HG02852 (cell line): Measurements from ENCODE around the gene SIK2.
"Not testable (repeated sequence)": the region's sequence is repeated elsewhere in the genome, so short reads cannot be mapped to it uniquely, and the experiment has no call there.

Experiments used
- ATAC-seq: cut with Tn5 transposase; IDR thresholded peaks from one replicate; pipeline ENCODE4 v1.9.1; 2021; ENCODE audit warnings: mild to moderate bottlenecking, moderate library complexity; ENCODE audit not compliant: unreplicated experiment

Gene SIK2

GRCh38 chr11:111655924-111656323 is 53.7 kb downstream of the SIK2 start:
- no peak for ATAC-seq

GRCh38 chr11:111657905-111658304 is 55.7 kb downstream of the SIK2 start:
- not testable (repeated sequence) for ATAC-seq

- not testable (repeated sequence) for ATAC-seq
These were observed 56.2 kb downstream of the SIK2 start for GRCh38 chr11:111658493-111658892.

DNA sequence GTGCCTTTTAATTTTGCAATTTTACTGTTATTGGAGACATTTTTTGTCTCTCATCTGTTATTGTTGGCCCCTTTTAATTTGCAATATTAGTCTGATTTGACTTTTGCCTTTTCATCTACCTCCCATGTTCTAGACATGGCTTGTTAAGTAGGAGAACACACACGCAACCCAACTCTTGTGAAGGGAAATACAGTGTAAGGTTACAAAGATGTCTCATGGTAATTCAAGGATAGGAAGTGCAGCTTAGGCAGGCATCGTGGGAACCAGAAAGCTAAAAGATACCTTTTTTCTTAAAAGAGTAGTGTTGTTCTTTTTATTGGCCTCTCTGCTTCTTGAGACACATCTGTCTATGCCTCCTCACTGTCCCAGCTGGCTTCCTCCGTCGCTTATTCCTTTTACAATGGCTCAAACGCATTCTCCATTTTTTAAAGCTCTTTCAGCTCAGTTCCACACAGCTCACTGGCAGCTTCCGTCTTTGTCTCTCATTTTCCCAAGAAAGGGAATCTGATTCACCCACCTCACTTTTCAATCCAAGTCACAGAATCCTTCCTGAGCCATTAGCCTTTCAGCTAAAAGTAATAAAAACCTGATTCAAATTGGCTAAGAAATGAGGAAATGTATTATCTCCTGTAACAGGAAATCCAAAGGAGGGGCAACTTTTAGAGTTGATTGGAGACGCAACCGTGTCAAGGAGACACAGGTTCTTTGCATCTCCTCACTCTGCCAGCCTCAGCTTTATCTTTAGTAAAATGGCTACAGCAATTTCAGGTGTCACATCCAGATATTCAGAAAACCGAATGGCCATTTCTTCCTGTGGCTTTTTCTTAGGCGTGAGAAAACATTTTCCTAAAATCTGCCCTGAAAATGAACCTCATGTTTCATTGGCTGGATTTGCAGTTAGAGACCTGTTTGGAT is 57.2 kb downstream of the SIK2 start:
- no peak for ATAC-seq

DNA sequence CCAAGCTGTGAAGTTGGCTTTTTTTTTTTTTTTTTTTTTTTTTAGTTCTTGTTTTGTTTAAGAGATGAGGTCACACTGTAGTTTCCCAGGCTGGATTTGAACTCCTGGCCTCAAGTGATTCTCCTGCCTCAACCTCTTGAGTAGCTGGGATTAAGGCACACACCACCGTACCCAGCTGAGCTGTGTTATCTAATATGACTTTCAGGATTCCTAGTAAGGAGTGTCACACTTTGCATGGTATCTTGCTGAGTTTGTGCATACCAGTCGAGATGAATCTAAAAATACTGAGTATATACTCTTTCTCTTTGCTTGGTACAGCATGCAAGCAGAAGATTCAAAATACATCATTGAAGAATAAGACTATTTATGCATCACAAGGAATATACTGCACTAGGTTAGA is 58.6 kb downstream of the SIK2 start:
- ATAC-seq, result no peak

GRCh38 chr11:111663820-111664219 is 61.6 kb downstream of the SIK2 start:
- no peak for ATAC-seq

DNA sequence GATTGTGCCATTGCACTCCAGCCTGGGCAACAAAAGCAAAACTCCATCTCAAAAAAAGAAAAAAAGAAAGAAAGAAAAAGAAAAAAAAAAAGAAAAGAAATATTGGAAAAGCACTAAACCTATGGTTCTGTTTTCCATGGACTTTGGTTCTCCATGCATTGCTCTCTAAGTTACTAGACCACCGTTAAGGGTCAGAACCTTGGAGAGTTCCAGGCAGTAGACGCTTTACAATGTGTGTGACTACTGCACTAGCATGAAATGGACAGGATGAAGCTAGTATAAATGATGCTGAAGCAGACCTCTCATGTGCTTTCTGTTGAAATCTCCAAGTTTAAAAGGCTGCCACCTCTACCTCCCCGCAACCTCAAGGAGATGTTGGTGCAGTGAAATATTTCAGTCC is 63.5 kb downstream of the SIK2 start:
- no peak for ATAC-seq

DNA sequence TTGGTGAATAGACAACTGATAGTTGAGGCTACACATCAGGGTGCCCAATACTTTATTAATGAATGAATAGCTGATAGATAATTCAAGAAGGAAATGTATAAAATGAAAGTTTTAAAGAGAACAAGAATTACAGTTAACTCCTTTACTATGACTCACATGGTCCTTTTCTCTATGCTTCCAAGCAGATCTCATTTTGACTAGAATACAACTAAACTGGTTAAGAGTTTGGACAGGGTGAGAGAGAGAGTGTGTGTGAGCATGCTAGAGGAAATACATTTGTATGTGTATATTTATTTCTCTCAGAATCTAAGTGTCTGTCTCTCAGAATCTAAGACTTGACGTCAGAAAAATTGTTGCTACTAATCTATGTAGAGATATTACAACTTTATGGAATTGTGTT is 66.7 kb downstream of the SIK2 start:
- ATAC-seq, result no peak

DNA sequence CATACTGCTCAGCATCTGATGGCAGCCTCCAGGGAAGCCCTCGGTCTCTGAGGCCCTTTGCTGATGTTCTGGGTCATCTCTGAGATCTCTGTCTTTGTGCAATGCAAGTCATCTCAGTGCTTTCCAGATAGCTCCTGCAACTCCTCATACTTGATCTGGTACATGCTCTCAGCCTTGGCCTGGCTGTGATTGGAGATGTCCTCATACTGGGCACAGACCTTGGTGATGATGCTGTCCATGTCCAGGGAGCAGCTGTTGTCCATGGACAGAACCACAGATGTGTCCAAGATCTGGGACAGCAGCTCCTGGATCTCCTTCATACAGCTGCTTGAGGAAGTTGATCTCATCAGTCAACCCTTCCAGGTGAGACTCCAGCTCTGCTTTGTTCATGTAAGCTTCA is 69.1 kb downstream of the SIK2 start:
- no peak for ATAC-seq

DNA sequence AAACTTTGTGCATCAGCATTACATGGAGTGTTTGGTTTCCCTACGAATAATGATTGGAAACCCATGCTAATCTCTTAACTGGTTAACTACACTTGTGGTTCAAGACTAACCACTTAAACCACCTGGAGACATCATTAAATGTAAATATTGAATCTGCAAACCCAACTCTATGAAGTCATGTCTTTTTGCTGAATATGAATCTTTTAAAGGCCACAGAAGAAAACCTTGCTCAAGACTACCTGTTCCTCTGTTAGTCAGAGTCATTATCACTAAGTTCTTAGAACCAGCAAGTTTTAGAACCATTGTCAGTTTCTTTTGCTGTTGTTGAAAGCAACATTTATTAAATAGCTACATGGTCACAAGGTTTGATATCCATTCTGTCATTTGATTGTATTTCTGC is 70.7 kb downstream of the SIK2 start:
- ATAC-seq, result no peak

- no peak for ATAC-seq
These were observed 72.7 kb downstream of the SIK2 start for GRCh38 chr11:111674941-111675340.

DNA sequence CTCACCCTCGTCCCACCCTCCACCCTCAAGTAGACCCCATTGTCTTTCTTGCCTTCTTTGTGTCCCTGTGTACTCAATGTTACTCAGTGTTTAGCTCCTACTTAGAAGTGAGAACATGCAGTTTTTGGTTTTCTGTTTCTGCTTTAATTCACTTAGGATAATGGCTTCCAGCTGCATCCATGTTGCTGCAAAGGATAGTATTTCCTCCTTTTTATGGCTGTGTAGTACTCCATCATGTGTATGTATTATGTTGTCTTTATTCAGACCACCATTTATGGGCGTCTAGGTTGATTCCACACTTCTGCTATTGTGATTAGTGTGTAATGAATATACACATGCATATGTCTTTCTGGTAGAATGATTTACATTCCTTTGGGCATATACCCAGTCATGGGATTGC is 73.6 kb downstream of the SIK2 start:
- ATAC-seq, result no peak

DNA sequence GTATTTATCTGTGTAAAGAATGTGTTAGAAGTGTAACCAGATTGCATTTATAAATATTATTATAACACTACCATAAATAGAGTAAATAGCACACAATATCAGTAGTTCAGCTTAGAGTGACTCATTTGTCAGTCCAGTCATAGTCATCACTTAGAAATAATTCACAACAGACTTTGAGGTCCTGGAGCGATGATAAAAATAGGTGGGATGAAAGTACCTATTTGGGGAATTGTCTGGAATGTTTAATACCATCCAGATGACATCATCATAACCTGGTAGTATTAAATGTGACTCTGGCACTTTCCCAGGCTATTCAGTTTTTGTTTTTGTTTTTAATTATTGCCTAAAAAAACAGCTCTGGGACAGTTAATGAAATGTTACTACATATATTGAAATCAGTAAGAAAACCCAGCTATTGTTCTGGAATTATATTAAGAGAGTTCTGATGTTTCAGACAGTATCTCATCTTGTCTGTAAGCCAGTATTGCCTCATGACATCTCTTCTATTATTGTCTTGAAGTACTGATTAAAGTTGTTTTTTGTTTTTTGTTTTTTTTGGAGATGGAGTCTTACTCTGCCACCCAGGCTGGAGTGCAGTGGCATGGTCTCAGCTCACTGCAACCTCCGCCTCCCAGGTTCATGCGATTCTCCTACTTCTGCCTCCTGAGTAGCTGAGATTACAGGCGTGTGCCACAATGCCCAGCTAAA is 74.8 kb downstream of the SIK2 start:
- no peak for ATAC-seq

- ATAC-seq, result no peak
These were observed 78.4 kb downstream of the SIK2 start for GRCh38 chr11:111680486-111681175.

GRCh38 chr11:111683806-111684205 is 81.6 kb downstream of the SIK2 start:
- no peak for ATAC-seq

DNA sequence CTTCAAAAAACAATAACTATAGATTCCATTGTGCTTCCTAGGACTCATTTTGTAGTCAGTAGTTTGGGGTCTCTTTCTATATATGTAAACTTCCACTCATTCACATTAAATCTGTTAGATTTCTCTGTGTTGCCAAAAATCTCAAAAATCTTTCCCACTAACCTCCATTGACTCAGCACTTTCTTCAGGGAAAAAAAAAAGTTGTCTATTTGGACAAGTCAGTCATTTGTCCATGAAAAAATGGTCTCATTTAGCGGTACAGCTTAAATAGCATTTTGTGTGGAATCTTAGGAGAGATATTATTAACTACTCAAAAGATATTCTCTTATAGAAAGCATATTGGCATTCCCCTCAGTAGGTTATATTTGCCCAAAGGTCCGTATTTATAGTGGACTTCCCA is 82.0 kb downstream of the SIK2 start:
- no peak for ATAC-seq

- no peak for ATAC-seq
These were observed 85.8 kb downstream of the SIK2 start for GRCh38 chr11:111688013-111688412.

GRCh38 chr11:111691176-111691575 is 88.9 kb downstream of the SIK2 start:
- no peak for ATAC-seq

DNA sequence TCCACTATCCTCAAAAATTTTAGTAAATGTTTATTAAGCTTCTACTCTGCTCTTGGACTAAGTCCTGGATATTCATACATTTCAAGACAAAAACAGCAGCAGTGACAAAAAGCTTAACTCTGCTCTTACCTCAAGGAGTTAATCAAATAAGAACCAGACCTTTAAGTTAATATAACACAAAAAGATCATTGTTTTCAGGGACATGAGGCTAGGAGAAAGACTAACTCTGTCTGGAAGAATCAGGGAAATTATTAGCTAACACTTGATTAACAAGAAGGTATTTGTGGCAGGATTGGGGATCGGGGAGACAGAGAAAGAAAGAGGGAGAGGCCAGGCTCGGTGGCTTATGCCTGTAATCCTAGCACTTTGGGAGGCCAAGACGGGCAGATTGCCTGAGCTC is 89.5 kb downstream of the SIK2 start:
- no peak for ATAC-seq

- no peak for ATAC-seq
These were observed 91.1 kb downstream of the SIK2 start for GRCh38 chr11:111693224-111693937.

DNA sequence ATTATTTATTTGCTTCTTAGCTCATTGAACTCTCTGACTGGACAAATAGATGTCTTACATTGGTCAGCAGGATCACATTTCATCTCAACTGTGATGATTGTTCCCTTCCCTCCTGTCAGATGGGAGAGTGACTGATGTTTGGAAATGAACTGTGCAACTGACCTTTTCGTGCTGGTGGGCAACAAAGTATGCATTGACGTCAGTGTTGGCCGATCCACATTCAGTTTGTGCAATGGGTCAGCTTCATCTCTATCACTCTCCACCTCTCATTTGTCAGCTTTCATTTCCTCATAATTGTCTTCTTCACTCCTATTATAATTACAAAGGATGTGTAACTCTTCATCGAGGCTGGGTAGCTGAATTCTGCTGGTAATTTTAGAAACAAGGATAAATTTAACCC is 92.6 kb downstream of the SIK2 start:
- no peak for ATAC-seq
